ENCODE results near the gene NCK2.

DNA sequence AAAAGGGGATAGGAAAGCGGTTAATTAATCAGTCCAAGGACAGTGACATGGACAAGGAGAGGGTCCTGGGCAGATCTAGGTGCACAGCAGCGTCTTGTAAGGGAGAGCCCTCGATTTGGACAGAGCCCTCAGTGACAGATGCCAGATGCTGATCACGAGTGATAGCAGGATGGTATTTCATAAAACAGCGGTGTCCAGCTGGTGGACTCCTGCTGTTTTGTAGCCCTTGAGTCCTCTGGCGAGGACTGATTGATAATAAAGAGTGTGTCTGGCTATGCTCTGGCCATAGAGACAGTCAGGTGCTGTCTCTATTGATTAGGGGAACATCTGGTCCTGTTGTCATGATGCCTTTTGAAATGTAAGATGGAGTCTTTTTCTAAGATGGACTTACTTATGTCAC, 180.7 kb downstream of the NCK2 start:
- TF ChIP-seq, protein P1, sequence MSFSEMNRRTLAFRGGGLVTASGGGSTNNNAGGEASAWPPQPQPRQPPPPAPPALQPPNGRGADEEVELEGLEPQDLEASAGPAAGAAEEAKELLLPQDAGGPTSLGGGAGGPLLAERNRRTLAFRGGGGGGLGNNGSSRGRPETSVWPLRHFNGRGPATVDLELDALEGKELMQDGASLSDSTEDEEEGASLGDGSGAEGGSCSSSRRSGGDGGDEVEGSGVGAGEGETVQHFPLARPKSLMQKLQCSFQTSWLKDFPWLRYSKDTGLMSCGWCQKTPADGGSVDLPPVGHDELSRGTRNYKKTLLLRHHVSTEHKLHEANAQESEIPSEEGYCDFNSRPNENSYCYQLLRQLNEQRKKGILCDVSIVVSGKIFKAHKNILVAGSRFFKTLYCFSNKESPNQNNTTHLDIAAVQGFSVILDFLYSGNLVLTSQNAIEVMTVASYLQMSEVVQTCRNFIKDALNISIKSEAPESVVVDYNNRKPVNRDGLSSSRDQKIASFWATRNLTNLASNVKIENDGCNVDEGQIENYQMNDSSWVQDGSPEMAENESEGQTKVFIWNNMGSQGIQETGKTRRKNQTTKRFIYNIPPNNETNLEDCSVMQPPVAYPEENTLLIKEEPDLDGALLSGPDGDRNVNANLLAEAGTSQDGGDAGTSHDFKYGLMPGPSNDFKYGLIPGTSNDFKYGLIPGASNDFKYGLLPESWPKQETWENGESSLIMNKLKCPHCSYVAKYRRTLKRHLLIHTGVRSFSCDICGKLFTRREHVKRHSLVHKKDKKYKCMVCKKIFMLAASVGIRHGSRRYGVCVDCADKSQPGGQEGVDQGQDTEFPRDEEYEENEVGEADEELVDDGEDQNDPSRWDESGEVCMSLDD (CRISPR knock-in tag; IDR thresholded peaks at IDR 0.05; ENCODE audit: borderline replicate concordance) = no peak
- TF ChIP-seq, protein P2, sequence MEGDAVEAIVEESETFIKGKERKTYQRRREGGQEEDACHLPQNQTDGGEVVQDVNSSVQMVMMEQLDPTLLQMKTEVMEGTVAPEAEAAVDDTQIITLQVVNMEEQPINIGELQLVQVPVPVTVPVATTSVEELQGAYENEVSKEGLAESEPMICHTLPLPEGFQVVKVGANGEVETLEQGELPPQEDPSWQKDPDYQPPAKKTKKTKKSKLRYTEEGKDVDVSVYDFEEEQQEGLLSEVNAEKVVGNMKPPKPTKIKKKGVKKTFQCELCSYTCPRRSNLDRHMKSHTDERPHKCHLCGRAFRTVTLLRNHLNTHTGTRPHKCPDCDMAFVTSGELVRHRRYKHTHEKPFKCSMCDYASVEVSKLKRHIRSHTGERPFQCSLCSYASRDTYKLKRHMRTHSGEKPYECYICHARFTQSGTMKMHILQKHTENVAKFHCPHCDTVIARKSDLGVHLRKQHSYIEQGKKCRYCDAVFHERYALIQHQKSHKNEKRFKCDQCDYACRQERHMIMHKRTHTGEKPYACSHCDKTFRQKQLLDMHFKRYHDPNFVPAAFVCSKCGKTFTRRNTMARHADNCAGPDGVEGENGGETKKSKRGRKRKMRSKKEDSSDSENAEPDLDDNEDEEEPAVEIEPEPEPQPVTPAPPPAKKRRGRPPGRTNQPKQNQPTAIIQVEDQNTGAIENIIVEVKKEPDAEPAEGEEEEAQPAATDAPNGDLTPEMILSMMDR (CRISPR knock-in tag; IDR thresholded peaks at IDR 0.05) = no peak
- TF ChIP-seq GATAD1 (CRISPR knock-in tag; IDR thresholded peaks at IDR 0.05) (no peak), STAT5B (CRISPR knock-in tag; IDR thresholded peaks at IDR 0.05) (no peak), RARG (CRISPR knock-in tag; IDR thresholded peaks at IDR 0.05; ENCODE audit: low read depth) (no peak), YY1 (IDR thresholded peaks at IDR 0.05; ENCODE audit: insufficient read depth, insufficient replicate concordance, low read depth, low read length) (no peak), EZH2 (conservative IDR thresholded peaks at IDR 0.05; ENCODE audit: low read depth, low read length) (no peak), FOXP1 (IDR thresholded peaks at IDR 0.05) (no peak), FOXP1 (CRISPR knock-in tag; IDR thresholded peaks at IDR 0.05) (no peak), ZZZ3 (CRISPR knock-in tag; IDR thresholded peaks at IDR 0.05; ENCODE audit: borderline replicate concordance) (no peak), POLR2A (IDR thresholded peaks at IDR 0.05; ENCODE audit: insufficient read depth in 1 of 2, low read depth in 2 of 2, low read length in 2 of 2) (no peak), TCF7L2 (IDR thresholded peaks at IDR 0.05; ENCODE audit: low read depth, low read length) (no peak), MEIS2 (CRISPR knock-in tag; IDR thresholded peaks at IDR 0.05) (no peak)
- TF ChIP-seq, protein P3, sequence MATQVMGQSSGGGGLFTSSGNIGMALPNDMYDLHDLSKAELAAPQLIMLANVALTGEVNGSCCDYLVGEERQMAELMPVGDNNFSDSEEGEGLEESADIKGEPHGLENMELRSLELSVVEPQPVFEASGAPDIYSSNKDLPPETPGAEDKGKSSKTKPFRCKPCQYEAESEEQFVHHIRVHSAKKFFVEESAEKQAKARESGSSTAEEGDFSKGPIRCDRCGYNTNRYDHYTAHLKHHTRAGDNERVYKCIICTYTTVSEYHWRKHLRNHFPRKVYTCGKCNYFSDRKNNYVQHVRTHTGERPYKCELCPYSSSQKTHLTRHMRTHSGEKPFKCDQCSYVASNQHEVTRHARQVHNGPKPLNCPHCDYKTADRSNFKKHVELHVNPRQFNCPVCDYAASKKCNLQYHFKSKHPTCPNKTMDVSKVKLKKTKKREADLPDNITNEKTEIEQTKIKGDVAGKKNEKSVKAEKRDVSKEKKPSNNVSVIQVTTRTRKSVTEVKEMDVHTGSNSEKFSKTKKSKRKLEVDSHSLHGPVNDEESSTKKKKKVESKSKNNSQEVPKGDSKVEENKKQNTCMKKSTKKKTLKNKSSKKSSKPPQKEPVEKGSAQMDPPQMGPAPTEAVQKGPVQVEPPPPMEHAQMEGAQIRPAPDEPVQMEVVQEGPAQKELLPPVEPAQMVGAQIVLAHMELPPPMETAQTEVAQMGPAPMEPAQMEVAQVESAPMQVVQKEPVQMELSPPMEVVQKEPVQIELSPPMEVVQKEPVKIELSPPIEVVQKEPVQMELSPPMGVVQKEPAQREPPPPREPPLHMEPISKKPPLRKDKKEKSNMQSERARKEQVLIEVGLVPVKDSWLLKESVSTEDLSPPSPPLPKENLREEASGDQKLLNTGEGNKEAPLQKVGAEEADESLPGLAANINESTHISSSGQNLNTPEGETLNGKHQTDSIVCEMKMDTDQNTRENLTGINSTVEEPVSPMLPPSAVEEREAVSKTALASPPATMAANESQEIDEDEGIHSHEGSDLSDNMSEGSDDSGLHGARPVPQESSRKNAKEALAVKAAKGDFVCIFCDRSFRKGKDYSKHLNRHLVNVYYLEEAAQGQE (IDR thresholded peaks at IDR 0.05; ENCODE audit: borderline replicate concordance in 1 of 2, low read depth in 1 of 2, low read length in 2 of 2) = no peak

Data from HepG2 (cell line).